ENCODE results near the gene VTI1A.

DNA sequence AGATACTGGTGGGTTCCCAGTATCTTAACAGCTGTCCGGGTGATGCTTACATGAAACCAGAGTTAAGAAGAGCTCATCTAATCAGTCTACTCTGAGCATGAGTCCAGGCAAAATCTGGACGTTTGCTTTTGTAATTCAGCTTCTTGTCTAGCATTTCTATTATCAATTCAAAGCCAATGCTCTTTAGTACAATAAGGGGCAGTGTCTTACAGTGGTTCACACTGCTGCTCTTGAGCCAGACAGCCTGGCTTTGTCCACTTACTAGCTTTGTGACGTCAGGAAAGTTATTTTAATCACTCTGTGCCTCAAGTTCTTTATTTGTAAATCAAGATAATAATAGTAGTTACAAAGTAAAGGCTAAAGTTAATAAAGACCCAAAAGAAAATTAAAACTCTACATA lies 275.7 kb downstream of the VTI1A start:
- no peak for TF ChIP-seq POLR2A (IDR thresholded peaks at IDR 0.05; ENCODE audit: low read length)
- no peak for TF ChIP-seq GATA1 (IDR thresholded peaks at IDR 0.05; ENCODE audit: low read depth, low read length)

All from erythroblast (primary cell).